Activated T-helper 2 cell treated with anti-CD3 and anti-CD28 coated beads, Interferon-gamma antibody, Interleukin-2, Interleukin-4, amounts not matched to agents 10 μg/mL and 5 μg/mL and 100 μg/mL, durations not matched to agents 14 hours and 24 hours and 36 hours (primary cell): ENCODE measurements around the gene AQP11. TPM values are rescaled to one million over a fixed set of nuclear protein-coding genes. Genes with fewer than 3 reads are reported as not detected.
A peak's percentile ranks its signal among the peaks of the same experiment; 100 is the strongest.
"Not testable (repeated sequence)": the region's sequence is repeated elsewhere in the genome, so short reads cannot be mapped to it uniquely, and the experiment has no call there.

Experiments
- DNase-seq: peaks from one replicate; pipeline ENCODE4 v3.0.0; 2021; ENCODE audit warnings: low spot score
- H3K27ac Mint-ChIP-seq: one replicate; pipeline ENCODE4 v1.8.0; 2021; ENCODE audit warnings: mixed read lengths
- H3K27me3 Mint-ChIP-seq: one replicate; pipeline ENCODE4 v1.8.0; 2021; ENCODE audit warnings: low read depth, mixed read lengths
- H3K36me3 Mint-ChIP-seq: one replicate; pipeline ENCODE4 v1.8.0; 2021; ENCODE audit warnings: low read depth, mixed read lengths
- H3K4me1 Mint-ChIP-seq: one replicate; pipeline ENCODE4 v1.8.0; 2021; ENCODE audit warnings: low read depth, mixed read lengths
- H3K4me3 Mint-ChIP-seq: one replicate; pipeline ENCODE4 v1.8.0; 2021; ENCODE audit warnings: low read depth, mild to moderate bottlenecking, moderate library complexity, mixed read lengths
- H3K9me3 Mint-ChIP-seq: one replicate; pipeline ENCODE4 v1.8.0; 2021; ENCODE audit warnings: mixed read lengths
- intact Hi-C: fragments of 100-400 bp; cut with micrococcal nuclease; formaldehyde crosslinking; loops from one replicate; pipeline ENCODE4 v1.15.1; 2023
- total RNA-seq: library from RNA; stranded (reverse); gene quantifications from 2 replicates; pipeline ENCODE4 v1.2.3, GENCODE V29; 2022

Gene AQP11
- total RNA-seq, 1 donor from 2014 or later: 0.52 TPM

DNA sequence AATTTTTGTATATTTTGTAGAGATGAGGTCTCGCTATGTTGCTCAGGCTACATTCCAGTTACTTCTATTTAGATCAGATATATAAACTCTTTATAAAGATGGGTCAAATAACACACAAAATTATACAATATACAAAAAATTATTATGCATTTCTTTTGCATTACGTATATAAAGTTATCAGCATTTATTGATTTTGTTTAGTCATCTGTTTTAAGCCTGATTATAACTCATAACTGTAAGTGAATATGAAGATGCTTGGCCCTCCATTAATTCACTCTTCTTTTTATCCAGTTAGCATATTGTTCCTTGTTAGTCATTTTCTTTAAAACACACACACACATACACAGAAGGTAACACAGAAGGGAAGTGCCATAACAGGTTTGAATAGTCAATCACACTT, 14.5 kb downstream of the AQP11 start:
- Mint-ChIP-seq H3K27ac (no peak overlapping the region), H3K27me3 (no peaks in the 10 kb centered on the region), H3K9me3 (no peaks in the 10 kb centered on the region), H3K4me1 (no peaks in the 10 kb centered on the region), H3K4me3 (no peak overlapping the region), H3K36me3 (peaks cover 16% of the 10 kb centered on the region)
- no peak for DNase-seq
- intact Hi-C loops: no loop called here

DNA sequence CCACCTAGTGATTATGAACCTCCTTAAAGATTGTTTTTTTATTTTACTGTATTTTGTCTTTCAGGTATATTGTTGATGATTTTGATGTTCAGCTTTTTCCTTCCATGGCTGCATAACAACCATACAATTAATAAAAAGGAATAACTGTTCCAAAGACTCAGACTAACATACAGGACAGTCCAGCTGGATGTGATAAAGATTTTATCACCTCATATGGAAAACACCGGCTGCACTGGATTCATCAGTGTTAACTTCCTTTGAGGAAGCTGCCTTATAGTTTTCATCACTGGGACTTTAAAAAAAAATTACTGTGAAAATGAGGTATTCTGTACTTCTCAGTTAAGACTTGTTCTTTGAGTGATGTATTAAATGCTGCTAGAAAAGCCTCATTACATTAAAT, 19.5 kb downstream of the AQP11 start:
- intact Hi-C loops: no loop called here
- peaks cover 35% of the 10 kb centered on the region for H3K36me3 Mint-ChIP-seq
- H3K9me3 Mint-ChIP-seq: no peaks in the 10 kb centered on the region
- no peaks in the 10 kb centered on the region for H3K27me3 Mint-ChIP-seq
- H3K4me3 Mint-ChIP-seq: no peak overlapping the region
- no peak for DNase-seq
- no peak overlapping the region for H3K27ac Mint-ChIP-seq
- no peaks in the 10 kb centered on the region for H3K4me1 Mint-ChIP-seq

DNA sequence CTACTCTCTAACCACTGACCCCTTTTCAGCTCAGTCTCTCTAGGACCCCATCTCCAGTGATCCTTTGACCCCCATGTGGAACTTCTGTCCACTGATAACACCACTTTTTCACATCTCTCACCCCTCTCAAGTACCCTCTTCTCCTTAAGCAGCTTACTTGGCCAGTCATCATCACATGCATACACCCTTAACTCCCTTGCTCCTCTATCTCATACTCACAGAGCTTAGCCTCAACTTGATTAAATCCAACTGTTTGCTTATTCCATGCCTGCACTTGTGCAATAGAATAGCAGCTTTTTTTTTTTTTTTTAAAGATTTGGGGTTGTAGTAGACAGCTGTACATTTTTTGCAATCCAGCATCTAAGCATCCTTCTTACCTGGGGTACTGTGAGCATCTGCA, 22.2 kb downstream of the AQP11 start:
- Mint-ChIP-seq H3K27me3 (no peaks in the 10 kb centered on the region), H3K27ac (no peak overlapping the region), H3K36me3 (peaks cover 52% of the 10 kb centered on the region), H3K9me3 (no peaks in the 10 kb centered on the region), H3K4me1 (no peaks in the 10 kb centered on the region), H3K4me3 (no peak overlapping the region)
- DNase-seq: no peak
- intact Hi-C loops: no loop called here

DNA sequence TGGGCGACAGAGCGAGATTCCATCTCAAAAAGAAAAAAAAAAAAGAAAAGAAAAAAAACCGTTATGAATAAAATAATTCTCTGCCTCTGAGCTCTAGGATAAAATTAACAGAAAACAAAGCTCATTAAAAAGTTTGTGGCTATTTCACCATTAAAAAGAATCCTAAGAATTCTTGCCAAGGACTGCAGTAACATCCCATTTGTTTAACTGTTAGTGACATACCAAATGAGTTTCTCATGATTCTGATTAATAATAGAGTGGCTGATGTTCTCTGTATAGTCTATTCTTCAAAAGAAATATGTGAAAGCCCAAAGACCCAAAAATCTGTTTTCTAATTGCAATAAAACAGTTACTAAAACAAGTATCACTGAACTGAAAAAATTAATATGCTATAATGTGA, 28.1 kb downstream of the AQP11 start:
- DNase-seq: no peak
- no peak overlapping the region for H3K27ac Mint-ChIP-seq
- no peaks in the 10 kb centered on the region for H3K27me3 Mint-ChIP-seq
- no peaks in the 10 kb centered on the region for H3K4me1 Mint-ChIP-seq
- intact Hi-C loops: no loop called here
- no peaks in the 10 kb centered on the region for H3K9me3 Mint-ChIP-seq
- peaks cover 67% of the 10 kb centered on the region for H3K36me3 Mint-ChIP-seq
- H3K4me3 Mint-ChIP-seq: no peak overlapping the region

DNA sequence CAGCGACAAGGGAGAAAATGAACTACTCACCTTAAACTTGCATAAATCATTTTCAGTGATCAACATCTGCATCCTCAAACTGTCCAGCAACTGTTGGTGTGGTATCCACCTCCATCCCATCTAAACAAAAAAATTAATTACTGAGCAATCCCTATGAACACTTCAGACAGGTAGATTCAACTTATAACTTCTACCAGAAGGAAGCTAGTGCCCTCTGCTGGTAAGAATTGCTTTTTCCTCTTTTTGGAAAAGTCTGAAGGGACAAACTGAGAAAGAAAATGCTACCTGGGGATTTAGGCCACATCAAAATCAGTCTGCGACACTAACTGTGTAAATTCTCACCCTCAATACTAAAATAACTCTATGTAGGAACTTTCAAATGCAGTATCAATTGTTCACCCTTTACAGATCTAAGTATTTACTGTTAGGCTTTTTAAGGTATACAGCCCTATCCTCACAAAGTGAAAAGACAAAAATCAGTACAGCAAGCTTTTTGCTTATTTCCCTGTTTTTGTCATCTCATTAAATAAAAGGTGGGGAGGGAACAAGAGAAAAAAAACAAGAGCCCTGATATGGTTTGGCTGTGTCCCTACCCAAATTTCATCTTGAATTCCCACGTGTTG, 29.9 kb downstream of the AQP11 start:
- H3K36me3 Mint-ChIP-seq: peaks cover 71% of the 10 kb centered on the region
- H3K4me1 Mint-ChIP-seq: no peaks in the 10 kb centered on the region
- no peaks in the 10 kb centered on the region for H3K9me3 Mint-ChIP-seq

DNA sequence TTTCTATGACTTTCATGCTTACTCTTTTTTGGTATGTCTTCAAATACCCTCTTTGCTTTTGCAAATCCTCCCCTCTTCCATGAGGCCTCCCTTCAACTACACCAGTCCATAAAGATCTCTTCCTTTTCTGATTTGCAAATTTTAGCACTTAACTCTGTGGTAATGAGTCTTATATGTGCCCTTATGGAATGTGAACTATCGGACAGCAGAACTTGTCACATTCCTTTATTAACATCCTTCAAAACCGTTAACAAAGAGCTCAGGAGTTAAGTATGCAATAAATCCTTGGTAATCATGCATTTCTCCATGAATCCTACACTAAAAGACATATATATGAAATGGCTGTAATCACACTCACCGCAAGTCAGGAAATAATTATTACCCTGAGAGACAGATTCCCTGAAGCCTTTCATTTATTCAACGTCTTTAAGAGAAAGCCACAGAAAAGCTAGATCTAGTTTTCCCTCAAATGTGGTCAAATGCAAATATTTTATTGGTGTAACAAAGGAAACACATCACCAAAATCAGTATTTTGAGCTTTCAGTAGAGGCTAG, 40.5 kb downstream of the AQP11 start:
- DNase-seq: no peak
- intact Hi-C loops: loop anchor here (10.0 kb wide), 1 partner anchor 725 kb away; no protein-coding TSS in a partner anchor
- peaks cover 17% of the 10 kb centered on the region for H3K4me1 Mint-ChIP-seq
- H3K36me3 Mint-ChIP-seq: peaks cover 54% of the 10 kb centered on the region
- H3K27ac Mint-ChIP-seq: no peak overlapping the region
- no peaks in the 10 kb centered on the region for H3K27me3 Mint-ChIP-seq
- H3K9me3 Mint-ChIP-seq: no peaks in the 10 kb centered on the region
- no peak overlapping the region for H3K4me3 Mint-ChIP-seq

More for the DNA sequence above, 29.9 kb downstream of the AQP11 start:
- intact Hi-C loops: no loop called here
- no peak for DNase-seq
- Mint-ChIP-seq H3K4me3 (no peak overlapping the region), H3K27ac (no peak overlapping the region), H3K27me3 (no peaks in the 10 kb centered on the region)

DNA sequence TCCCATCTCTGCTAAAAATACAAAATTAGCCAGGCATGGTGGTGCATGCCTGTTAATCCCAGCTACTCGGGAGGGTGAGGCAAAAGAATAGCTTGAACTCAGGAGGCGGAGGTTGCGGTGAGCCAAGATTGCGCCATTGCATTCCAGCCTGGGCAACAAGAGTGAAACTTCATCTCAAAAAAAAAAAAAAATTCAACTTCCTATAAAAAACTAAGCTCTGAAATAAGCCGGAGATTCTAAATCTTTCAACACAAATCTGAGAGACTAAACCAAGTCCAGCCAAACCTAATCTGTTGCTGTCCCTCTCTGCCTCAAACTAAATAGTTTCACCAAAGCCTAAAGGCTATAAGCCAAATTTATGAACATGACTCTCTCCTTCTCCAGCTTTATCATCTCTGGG, 44.2 kb downstream of the AQP11 start:
- intact Hi-C loops: loop anchor here (10.0 kb wide), 1 partner anchor 721 kb away; no protein-coding TSS in a partner anchor
- Mint-ChIP-seq H3K27ac (peak overlapping the region; percentile 7), H3K36me3 (peaks cover 53% of the 10 kb centered on the region), H3K4me1 (peaks cover 34% of the 10 kb centered on the region)
- H3K9me3 Mint-ChIP-seq, H3K27me3 Mint-ChIP-seq, H3K4me3 Mint-ChIP-seq, DNase-seq: not testable (repeated sequence)

DNA sequence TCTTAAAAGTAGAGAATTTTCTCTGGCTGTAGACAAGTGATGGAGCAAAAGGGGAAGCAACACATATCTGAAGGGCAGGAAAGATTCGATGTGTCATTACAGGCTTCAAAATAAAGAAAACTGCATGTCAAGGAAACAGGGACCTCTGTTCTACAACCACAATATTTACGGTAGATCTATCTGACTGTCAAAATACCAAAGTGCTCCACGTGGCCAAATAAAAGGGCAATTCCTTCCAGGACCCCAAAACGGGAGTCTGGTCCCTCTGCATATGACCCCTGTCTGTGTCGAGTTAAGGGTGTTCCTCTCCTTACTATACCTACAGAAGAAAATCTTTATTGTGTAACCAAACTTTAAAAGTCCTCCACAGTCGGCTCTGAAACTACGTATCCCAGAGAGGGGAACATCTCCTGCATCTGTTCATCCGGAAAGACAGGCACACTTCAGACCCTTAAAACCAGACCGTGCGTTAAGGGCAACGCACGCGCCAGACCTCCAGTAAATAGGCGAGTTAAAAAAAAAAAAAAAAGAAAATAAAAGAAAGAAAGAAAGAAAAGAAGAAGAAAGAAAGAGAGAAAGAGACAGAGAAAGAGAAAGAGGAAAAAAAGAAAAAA, 47.1 kb downstream of the AQP11 start:
- Mint-ChIP-seq H3K4me1 (peaks cover 27% of the 10 kb centered on the region), H3K27me3 (no peaks in the 10 kb centered on the region), H3K36me3 (peaks cover 45% of the 10 kb centered on the region), H3K27ac (peak overlapping the region; percentile 91), H3K9me3 (peaks cover 11% of the 10 kb centered on the region), H3K4me3 (peak overlapping the region; percentile 90)
- intact Hi-C loops: loop anchor here (1.0 to 10.0 kb wide), 3 partner anchors 70 to 718 kb away; partner anchors contain the start of gene AAMDC
- no peak for DNase-seq

DNA sequence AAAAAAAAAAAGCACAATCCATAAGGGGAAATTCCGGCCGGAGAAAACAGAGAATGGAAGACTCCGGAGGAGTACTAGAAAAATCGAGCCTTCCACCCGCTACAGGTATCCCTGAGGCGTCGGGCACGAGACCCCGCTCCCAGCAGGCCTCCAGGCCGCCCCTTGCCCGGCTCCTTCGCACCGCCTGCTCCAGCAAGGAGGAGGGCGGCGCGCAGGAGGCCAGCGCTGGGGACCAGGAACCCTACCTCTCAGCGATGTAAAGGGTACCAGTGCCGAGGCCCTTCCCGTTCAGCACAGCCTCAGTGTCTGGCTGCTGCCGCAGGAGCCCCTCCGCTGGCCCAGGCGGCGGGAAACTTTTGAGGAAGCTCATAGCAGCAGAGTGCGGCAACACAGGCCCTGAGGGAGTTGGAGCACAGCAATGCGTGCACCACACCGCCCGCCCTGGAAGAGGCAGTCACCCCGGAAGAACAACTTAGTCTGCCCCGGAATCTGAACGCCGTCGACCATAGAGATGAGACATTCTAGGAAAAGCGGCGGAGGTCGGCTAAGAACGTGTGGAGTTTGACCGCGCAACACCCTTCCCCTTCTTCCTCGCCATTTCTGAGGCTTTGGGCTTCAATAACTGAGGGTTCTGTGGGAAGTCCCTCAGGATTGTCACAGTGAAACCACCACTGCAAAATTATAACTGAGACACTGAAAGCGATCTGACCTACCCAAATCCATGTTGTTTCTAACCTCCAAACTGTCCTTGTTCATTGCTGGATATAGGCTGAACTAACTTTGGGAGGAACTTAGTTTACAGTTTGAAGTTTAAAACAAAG, 47.8 kb downstream of the AQP11 start, which contains the start of gene CLNS1A:
CLNS1A (minus strand) TSS at position 450 of the 821 bp plus-strand sequence; CDS start at position 370, 80 bp downstream.
- Mint-ChIP-seq H3K36me3 (peaks cover 42% of the 10 kb centered on the region), H3K4me3 (peak within 1 kb of the TSS; percentile 90), H3K27me3 (no peaks in the 10 kb centered on the region), H3K9me3 (peaks cover 11% of the 10 kb centered on the region), H3K4me1 (peaks cover 27% of the 10 kb centered on the region), H3K27ac (peak within 1 kb of the TSS; percentile 91)
- DNase-seq: peak; percentile 76
- intact Hi-C loops: loop anchor here (1.0 to 10.0 kb wide), 3 partner anchors 70 to 717 kb away; partner anchors contain the start of gene AAMDC

DNA sequence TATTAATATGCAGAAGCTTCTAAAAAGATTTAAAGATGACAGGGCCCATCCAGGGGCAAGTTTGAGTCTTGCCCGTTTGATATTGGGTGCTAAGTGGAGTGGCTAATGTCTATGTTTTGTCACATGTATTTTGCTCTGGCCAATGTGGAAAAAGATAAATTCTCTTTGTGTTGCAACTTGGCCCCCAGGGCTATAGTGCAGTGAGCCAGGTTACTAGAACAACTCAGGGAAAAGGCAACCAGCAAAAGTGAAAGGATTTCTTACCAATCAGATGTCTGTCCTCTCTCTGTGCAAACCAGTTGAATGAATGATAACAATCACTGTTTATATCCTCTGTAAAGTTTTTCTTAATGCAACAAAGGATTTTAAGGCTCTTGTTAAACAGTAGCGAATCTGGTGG, 52.5 kb downstream of the AQP11 start:
- H3K27me3 Mint-ChIP-seq: no peaks in the 10 kb centered on the region
- H3K36me3 Mint-ChIP-seq: peaks cover 8% of the 10 kb centered on the region
- H3K9me3 Mint-ChIP-seq: peaks cover 11% of the 10 kb centered on the region
- peaks cover 13% of the 10 kb centered on the region for H3K4me1 Mint-ChIP-seq
- DNase-seq: no peak
- no peak overlapping the region for H3K4me3 Mint-ChIP-seq
- H3K27ac Mint-ChIP-seq: no peak overlapping the region
- intact Hi-C loops: no loop called here

DNA sequence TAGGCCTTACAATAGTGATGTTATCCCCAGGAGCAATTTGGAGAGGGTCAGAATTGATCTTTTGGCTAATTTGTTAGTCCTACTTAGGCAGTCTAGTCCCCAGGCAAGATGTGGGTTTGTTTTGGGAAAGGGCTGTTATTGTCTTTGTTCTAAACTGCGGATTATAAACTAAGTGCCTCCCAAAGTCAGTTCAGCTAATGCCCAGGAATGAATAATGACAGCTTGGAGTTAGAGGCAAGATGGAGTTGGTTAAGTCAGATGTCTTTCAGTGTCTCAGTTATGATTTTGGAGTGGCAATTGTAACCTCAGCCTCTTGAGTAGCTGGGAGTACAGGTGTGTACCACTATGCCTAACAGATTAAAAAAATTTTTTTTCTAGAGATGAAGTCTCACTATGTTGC, 55.1 kb downstream of the AQP11 start:
- Mint-ChIP-seq H3K36me3 (no peaks in the 10 kb centered on the region), H3K27ac (no peak overlapping the region), H3K4me1 (peaks cover 8% of the 10 kb centered on the region), H3K27me3 (no peaks in the 10 kb centered on the region), H3K4me3 (no peak overlapping the region), H3K9me3 (peaks cover 9% of the 10 kb centered on the region)
- no peak for DNase-seq
- intact Hi-C loops: no loop called here

DNA sequence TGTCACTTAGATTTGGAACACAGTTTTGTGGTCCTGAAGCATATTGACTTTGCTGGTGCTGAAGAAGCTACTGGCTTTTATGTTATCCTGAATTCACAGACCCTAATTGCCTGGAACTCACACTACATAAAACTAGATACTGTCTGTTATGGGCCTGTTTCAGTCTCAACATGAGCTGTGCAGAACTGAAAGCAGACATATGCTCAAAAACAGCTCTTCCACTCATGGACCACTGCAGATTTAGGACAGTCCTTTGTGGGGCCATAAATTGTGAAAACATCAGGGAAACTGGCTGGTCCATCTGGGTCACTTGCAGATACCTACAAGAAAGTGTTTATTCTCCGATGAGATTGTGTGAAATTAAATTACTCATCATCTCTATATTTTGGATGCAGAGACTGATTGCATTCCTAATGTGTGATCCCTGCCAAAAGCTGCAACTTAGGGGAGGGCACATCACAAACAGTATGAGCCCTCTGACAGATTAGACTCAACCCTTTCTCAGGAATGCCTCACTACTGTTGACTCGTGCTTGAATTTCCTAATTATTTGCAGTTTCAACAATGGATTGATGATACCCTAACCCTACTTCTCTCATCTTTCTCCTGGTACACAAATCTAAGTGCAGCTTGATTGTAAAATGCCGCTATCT, 58.0 kb downstream of the AQP11 start:
- intact Hi-C loops: no loop called here
- Mint-ChIP-seq H3K27ac (no peak overlapping the region), H3K36me3 (no peaks in the 10 kb centered on the region)

More for the DNA sequence above, 58.0 kb downstream of the AQP11 start:
- no peak for DNase-seq
- Mint-ChIP-seq H3K4me1 (peaks cover 8% of the 10 kb centered on the region), H3K4me3 (no peak overlapping the region), H3K27me3 (peaks cover 1% of the 10 kb centered on the region), H3K9me3 (no peaks in the 10 kb centered on the region)
